HEK293T (cell line): ENCODE data around the gene SLC6A19.

ENCODE experiments used
- BHLHE40 ChIP-seq: fragments of 450-650 bp; IDR thresholded peaks from 2 replicates; pipeline ENCODE4 v1.6.1; 2016; ENCODE audit warnings: mild to moderate bottlenecking, moderate library complexity, borderline replicate concordance
- HDGF ChIP-seq: fragments of 450-650 bp; IDR thresholded peaks from 2 replicates; pipeline ENCODE4 v1.6.1; 2017; ENCODE audit warnings: antibody characterized with exemption, borderline replicate concordance
- NFRKB ChIP-seq: fragments of 450-650 bp; IDR thresholded peaks from 2 replicates; pipeline ENCODE4 v1.6.1; 2016; ENCODE audit warnings: mild to moderate bottlenecking, moderate library complexity
- TF ChIP-seq, protein P1 (sequence below): fragments of 450-650 bp; IDR thresholded peaks from 2 replicates; pipeline ENCODE4 v1.6.1; 2016

DNA sequence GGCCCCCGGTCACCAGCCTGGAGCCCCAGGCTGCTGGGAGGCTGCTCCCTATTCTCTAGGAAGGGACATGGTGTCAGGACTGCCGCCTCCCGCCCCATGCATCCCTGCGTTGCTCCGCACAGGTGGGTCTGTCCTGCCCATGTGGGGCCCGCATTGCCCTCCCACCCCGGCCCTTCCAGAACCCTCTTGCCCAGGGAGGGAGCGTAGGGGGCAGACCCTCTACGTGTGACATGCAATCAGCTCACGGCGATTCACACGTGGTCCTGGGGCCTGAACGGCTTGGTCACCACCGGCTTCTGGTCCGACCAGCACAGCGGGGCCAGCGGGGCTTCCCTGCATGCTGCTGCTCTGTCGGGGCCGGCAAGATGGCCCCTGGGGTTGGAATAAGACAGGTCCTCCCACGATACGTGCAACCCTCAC is 9.4 kb downstream of the SLC6A19 start:
- TF ChIP-seq, protein P1, sequence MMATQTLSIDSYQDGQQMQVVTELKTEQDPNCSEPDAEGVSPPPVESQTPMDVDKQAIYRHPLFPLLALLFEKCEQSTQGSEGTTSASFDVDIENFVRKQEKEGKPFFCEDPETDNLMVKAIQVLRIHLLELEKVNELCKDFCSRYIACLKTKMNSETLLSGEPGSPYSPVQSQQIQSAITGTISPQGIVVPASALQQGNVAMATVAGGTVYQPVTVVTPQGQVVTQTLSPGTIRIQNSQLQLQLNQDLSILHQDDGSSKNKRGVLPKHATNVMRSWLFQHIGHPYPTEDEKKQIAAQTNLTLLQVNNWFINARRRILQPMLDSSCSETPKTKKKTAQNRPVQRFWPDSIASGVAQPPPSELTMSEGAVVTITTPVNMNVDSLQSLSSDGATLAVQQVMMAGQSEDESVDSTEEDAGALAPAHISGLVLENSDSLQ = no peak
- TF ChIP-seq NFRKB (no peak), BHLHE40 (no peak), HDGF (no peak)
